ENCODE data around the gene ZNF512B.

The ZNF512B gene

DNA sequence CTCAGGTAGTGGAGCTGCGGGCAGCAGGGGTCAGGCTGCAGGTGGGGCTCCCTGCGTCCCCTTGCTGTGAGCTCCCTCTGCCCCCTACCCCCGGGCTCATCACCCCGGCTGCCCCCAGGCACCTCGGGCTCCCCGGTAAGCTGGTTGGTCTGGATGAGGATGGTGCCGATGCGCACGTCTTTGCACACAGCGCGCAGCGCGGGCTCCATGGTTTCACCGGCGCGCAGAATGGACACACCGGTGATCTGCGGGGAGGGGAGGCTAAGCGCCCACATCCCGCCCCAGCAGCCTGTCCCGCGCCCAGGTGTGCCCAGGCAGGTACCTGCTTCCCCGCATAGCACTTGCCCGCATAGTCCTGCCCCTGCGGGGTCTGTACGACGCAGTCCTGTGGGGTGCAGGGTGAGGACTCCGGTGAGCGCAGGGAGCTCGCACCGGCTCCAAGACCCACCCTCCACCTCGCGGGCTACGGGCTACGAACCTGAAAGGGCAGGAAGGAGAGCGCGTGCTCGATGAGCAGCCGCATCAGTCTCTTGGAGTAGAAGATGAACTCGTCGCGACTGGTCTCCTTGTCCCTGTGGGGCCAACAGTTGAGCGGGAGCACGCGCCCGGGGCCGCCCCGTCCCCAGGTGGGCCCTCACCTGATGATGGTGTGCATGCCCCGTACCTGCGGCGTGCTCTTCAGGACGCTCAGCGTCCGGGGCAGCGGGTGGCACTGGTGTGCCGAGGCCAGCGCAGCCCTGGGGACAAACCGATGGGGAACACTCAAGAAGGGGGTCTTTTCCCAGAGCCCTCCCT lies 29.1 kb downstream of the ZNF512B start:
- DNase-seq = no peak
- no peak overlapping the region for H3K4me3 ChIP-seq (ENCODE audit: low read depth, low read length)
- peaks cover 9% of the 10 kb centered on the region for H3K36me3 ChIP-seq
- no peaks in the 10 kb centered on the region for H3K9me3 ChIP-seq (ENCODE audit: severe bottlenecking)
- no peak overlapping the region for H3K27ac ChIP-seq
- TF ChIP-seq, protein P1, sequence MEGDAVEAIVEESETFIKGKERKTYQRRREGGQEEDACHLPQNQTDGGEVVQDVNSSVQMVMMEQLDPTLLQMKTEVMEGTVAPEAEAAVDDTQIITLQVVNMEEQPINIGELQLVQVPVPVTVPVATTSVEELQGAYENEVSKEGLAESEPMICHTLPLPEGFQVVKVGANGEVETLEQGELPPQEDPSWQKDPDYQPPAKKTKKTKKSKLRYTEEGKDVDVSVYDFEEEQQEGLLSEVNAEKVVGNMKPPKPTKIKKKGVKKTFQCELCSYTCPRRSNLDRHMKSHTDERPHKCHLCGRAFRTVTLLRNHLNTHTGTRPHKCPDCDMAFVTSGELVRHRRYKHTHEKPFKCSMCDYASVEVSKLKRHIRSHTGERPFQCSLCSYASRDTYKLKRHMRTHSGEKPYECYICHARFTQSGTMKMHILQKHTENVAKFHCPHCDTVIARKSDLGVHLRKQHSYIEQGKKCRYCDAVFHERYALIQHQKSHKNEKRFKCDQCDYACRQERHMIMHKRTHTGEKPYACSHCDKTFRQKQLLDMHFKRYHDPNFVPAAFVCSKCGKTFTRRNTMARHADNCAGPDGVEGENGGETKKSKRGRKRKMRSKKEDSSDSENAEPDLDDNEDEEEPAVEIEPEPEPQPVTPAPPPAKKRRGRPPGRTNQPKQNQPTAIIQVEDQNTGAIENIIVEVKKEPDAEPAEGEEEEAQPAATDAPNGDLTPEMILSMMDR (IDR thresholded peaks at IDR 0.05; ENCODE audit: low read depth, low read length) = no peak
- no peaks in the 10 kb centered on the region for H3K27me3 ChIP-seq (ENCODE audit: insufficient read depth, low read depth, severe bottlenecking)

DNA sequence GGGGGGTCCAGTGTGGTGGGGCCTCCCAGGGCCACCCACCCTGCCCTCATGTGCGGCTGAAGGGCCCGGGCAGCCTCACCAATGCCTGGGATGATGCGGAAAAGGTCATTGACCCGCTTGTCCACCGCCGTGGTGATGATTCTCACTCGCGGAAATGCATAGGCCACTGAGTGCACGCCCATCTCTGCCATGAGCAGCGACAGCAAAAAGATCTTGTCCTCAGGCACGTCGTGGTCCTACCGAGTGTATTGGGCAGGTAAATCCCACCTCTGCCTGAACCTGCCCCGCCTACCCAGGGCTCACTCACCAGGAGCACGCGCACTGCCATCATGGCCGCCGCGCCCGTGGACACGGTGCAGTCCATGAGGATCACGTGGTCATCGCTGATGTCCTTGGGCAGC lies 29.7 kb downstream of the ZNF512B start:
- TF ChIP-seq, protein P1 (IDR thresholded peaks at IDR 0.05; ENCODE audit: low read depth, low read length) = no peak
- no peaks in the 10 kb centered on the region for H3K27me3 ChIP-seq (ENCODE audit: insufficient read depth, low read depth, severe bottlenecking)
- DNase-seq = no peak
- H3K27ac ChIP-seq = no peak overlapping the region
- no peak overlapping the region for H3K4me3 ChIP-seq (ENCODE audit: low read depth, low read length)
- no peaks in the 10 kb centered on the region for H3K9me3 ChIP-seq (ENCODE audit: severe bottlenecking)
- H3K36me3 ChIP-seq = peaks cover 9% of the 10 kb centered on the region

DNA sequence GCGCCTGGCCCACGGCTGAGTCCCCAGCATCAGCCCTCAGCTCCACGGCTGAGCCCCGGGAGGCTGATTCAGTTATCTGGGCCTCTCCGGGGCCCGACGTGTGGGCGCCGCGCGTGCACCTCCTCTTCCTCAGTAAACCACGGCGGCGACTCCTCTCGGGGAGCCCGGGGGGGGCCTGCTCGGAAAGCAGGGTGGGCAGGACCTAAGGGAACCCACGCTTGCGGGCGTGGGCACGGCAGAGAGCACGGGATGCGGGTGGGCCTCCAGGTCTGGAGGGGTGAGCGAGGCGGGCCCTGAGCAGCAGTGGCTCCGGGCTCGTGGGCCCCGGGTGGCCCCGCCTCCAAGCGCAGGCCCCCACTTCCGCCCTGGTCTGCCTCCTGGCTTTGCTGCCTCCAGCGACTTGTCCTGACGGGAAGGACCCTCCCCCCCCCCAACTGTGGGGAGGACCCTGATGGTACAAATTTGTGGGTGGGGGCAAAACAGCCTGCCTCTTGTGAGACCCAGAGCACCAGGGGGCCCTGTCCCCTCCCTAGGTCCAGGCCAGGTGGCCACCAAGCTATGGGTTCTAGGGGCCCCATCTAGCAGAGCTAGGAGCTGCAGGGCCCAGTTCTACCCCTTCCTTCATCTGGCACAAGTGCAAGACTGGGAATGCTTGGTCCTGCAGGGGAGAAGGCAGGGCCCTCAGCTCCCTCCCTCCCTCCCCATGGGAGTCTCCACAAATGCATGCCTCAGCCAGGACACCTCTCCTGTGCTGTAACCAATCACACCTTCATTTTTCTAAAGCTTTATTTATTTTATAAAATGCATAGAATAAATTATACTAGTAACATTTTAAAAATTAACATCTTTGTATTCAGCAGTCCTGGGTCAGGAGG lies 30.4 kb downstream of the ZNF512B start:
- Histone ChIP-seq H3K27ac (no peak overlapping the region), H3K27me3 (ENCODE audit: insufficient read depth, low read depth, severe bottlenecking) (no peaks in the 10 kb centered on the region), H3K36me3 (peaks cover 7% of the 10 kb centered on the region), H3K4me3 (ENCODE audit: low read depth, low read length) (no peak overlapping the region), H3K9me3 (ENCODE audit: severe bottlenecking) (no peaks in the 10 kb centered on the region)
- TF ChIP-seq, protein P1 (IDR thresholded peaks at IDR 0.05; ENCODE audit: low read depth, low read length) = no peak
- DNase-seq = no peak

DNA sequence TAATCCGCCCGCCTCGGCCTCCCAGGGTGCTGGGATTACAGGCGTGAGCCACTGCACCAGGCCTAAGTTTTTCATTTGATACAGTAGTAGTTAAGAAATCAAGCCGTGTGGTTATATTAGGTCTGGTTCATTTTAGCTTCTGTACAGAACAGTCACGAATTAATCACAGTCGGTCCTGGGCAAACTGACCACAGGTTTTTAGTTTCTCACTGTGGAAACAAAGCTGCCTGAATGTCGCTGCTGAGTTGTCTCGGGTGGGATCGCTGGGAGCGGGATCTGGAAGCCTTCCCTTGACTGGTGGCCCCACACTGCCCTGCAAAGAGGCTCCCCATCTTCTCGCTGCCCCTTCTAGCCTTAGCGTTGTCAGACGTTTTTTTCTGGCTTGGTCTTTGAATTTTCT lies 32.1 kb downstream of the ZNF512B start:
- Histone ChIP-seq H3K36me3 (peaks cover 7% of the 10 kb centered on the region), H3K27me3 (ENCODE audit: insufficient read depth, low read depth, severe bottlenecking) (no peaks in the 10 kb centered on the region), H3K9me3 (ENCODE audit: severe bottlenecking) (no peaks in the 10 kb centered on the region), H3K27ac (no peak overlapping the region), H3K4me3 (ENCODE audit: low read depth, low read length) (no peak overlapping the region)
- no peak for DNase-seq
- TF ChIP-seq, protein P1 (IDR thresholded peaks at IDR 0.05; ENCODE audit: low read depth, low read length) = no peak

DNA sequence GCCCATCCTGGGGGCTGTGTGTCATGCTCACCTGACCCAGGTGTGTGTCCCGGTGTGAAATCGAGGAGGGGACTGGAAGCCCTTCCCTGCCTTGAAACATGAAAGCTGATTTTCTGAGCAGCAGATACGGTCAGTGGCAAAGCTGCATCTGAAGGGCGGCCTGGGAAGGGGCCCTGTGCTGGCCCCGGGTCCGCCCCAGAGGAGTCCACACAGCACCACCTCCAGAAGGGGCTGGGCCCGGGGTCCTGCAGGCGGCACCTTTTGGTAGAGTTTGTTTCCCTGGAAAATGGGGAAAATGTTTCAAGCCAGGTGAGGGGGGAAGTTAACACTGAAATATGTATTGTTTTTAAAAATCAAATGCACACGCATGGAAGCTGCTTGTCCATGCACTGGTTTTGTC lies 34.3 kb downstream of the ZNF512B start:
- TF ChIP-seq, protein P1 (IDR thresholded peaks at IDR 0.05; ENCODE audit: low read depth, low read length) = no peak
- H3K27ac ChIP-seq = no peak overlapping the region
- H3K4me3 ChIP-seq (ENCODE audit: low read depth, low read length) = no peak overlapping the region
- DNase-seq = no peak
- peaks cover 14% of the 10 kb centered on the region for H3K36me3 ChIP-seq
- H3K27me3 ChIP-seq (ENCODE audit: insufficient read depth, low read depth, severe bottlenecking) = no peaks in the 10 kb centered on the region
- no peaks in the 10 kb centered on the region for H3K9me3 ChIP-seq (ENCODE audit: severe bottlenecking)

Measured in WERI-Rb-1 (cell line).